Uterus (tissue), 4 donors: ENCODE measurements around the gene GTF2A2. TPM values are rescaled to one million over a fixed set of nuclear protein-coding genes. Genes with fewer than 3 reads are reported as not detected.

Source experiments
- DNase-seq, 2 donors: peaks; one replicate each; pipeline ENCODE4 v3.0.0-alpha.2; 2019 to 2020
- H3K27ac ChIP-seq, 2 donors: fragments of 200-600 bp; sonication (generic); 1 replicate in 1 of 2; 2 replicates in 1 of 2; pipeline ENCODE4 v1.5.1; 2016 to 2018
- H3K27me3 ChIP-seq, 2 donors: fragments of 200-600 bp; sonication (generic); one replicate each; pipeline ENCODE4 v1.5.1; 2018 to 2019; ENCODE audit warnings: control low read depth in 1 of 2
- H3K36me3 ChIP-seq, 2 donors: fragments of 200-600 bp; sonication (generic); one replicate each; pipeline ENCODE4 v1.5.1; 2019; ENCODE audit warnings: control low read depth in 1 of 2
- H3K4me1 ChIP-seq, 2 donors: fragments of 200-600 bp; sonication (generic); one replicate each; pipeline ENCODE4 v1.5.1; 2018 to 2019; ENCODE audit warnings: control low read depth in 1 of 2
- H3K4me3 ChIP-seq, 2 donors: fragments of 200-600 bp; sonication (generic); 1 replicate in 1 of 2; 2 replicates in 1 of 2; pipeline ENCODE4 v1.5.1; 2018 to 2019; ENCODE audit warnings: mild to moderate bottlenecking in 1 of 2
- H3K9me3 ChIP-seq, 2 donors: fragments of 200-600 bp; sonication (generic); one replicate each; pipeline ENCODE4 v1.5.1; 2019; ENCODE audit warnings: control low read depth in 1 of 2
- POLR2A ChIP-seq, 2 donors: fragments of 450-650 bp; IDR thresholded peaks; one replicate each; pipeline ENCODE4 v1.6.1; 2016; ENCODE audit warnings: antibody characterized with exemption in 2 of 2, mild to moderate bottlenecking in 1 of 2, moderate library complexity in 1 of 2
- intact Hi-C: fragments of 100-400 bp; cut with DNase I; formaldehyde crosslinking; loops from one replicate; pipeline ENCODE4 v1.15.1; 2023; ENCODE audit warnings: low total_unique reads
- total RNA-seq, 4 donors: library from RNA; depleted of rRNA in 3 of 4; stranded (reverse); fragments of >200 nt in 3 of 4; gene quantifications; one replicate each; pipeline versions ENCODE4 v1.1.0 to v1.2.4, GENCODE V29; 2014 to 2023
- TF ChIP-seq, protein P1 (sequence below), 4 experiments: fragments of 200-600 bp in 2 of 4; fragments of 450-650 bp in 2 of 4; sonication (generic) in 2 of 4; IDR thresholded peaks; one replicate each; pipeline ENCODE4 v1.5.1; 2016 to 2019; ENCODE audit warnings: antibody characterized with exemption in 4 of 4, mild to moderate bottlenecking in 2 of 4, moderate library complexity in 1 of 4
- donor health status: DM: yes; HTN: yes; CAD: no.

Gene GTF2A2
- total RNA-seq, 4 donors from 2014 or later = 15.9 to 78.9 (median 49.5) TPM

DNA sequence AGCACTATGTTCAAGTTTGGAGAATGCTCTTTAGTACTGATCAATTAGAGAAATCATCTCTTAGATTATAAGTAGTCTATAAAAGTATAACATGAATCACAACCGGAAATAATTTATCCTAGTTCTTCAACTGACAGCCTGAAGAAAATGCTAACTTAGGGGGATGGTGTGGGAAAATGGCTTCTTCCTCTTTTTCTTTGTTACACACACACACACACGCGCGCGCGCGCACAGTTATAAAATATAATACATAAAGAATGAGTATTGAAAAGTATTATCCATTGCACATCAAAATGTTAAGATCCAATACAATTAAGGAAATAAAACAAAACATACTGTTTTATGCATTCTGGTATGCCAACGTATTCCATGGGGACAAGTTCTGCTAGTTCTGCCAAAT is 11.2 kb upstream of the GTF2A2 start:
- intact Hi-C loops = no loop called here
- no peak for DNase-seq
- H3K36me3 ChIP-seq = no peaks in the 10 kb centered on the region
- no peaks in the 10 kb centered on the region for H3K4me1 ChIP-seq
- no peak overlapping the region for H3K4me3 ChIP-seq
- H3K9me3 ChIP-seq = no peaks in the 10 kb centered on the region
- H3K27ac ChIP-seq = no peak overlapping the region
- no peaks in the 10 kb centered on the region for H3K27me3 ChIP-seq
- TF ChIP-seq, protein P1, sequence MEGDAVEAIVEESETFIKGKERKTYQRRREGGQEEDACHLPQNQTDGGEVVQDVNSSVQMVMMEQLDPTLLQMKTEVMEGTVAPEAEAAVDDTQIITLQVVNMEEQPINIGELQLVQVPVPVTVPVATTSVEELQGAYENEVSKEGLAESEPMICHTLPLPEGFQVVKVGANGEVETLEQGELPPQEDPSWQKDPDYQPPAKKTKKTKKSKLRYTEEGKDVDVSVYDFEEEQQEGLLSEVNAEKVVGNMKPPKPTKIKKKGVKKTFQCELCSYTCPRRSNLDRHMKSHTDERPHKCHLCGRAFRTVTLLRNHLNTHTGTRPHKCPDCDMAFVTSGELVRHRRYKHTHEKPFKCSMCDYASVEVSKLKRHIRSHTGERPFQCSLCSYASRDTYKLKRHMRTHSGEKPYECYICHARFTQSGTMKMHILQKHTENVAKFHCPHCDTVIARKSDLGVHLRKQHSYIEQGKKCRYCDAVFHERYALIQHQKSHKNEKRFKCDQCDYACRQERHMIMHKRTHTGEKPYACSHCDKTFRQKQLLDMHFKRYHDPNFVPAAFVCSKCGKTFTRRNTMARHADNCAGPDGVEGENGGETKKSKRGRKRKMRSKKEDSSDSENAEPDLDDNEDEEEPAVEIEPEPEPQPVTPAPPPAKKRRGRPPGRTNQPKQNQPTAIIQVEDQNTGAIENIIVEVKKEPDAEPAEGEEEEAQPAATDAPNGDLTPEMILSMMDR (IDR thresholded peaks at IDR 0.05) = no peak
- TF ChIP-seq POLR2A (IDR thresholded peaks at IDR 0.05) = no peak

DNA sequence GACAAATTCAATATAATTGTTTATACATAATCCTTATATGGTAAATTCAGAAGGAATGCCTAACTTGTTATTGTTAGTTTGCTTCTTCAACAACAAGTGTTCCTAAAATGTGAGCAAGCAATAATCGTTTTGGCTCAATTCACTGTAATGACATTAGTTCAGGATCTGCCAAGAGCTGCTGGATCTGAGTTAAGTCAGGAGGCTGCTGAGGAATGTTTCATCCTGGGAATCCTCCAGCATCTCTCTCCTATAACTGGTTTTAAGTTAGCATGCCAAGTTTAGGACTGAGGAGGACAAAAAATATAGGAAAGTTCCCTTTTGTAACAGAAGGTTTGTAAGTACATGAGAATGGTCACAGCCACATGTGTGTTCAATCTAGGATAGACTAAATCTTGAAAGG is 4.9 kb upstream of the GTF2A2 start:
- TF ChIP-seq, protein P1 (IDR thresholded peaks at IDR 0.05) = no peak
- no peak for TF ChIP-seq POLR2A (IDR thresholded peaks at IDR 0.05)
- Histone ChIP-seq H3K4me3 (no peak overlapping the region), H3K9me3 (no peaks in the 10 kb centered on the region), H3K4me1 (no peaks in the 10 kb centered on the region), H3K27ac (no peak overlapping the region), H3K27me3 (no peaks in the 10 kb centered on the region), H3K36me3 (no peaks in the 10 kb centered on the region)
- no peak for DNase-seq
- intact Hi-C loops = no loop called here

DNA sequence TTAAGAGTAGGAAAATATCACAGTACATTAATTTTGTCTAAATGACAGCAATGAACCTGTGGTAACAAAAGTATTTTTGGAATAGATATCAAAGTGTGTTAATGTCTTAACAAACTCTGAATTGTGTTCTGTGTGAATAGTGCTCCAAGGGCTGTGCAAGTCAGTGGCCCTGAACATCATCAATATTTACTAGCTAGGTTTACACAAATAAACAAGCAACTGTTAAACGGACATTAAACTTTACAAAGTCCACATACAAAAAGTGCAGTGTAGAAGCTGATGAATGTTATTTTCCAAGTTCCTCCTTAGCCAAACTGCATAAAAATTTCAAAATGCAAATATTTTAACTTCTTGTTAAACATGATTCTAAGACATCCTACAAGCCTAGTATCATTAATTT is 2.1 kb upstream of the GTF2A2 start:
- no peak overlapping the region for H3K4me3 ChIP-seq
- peaks cover 0 to 4% of the 10 kb centered on the region in 2 donors for H3K4me1 ChIP-seq
- intact Hi-C loops = no loop called here
- H3K27me3 ChIP-seq = no peaks in the 10 kb centered on the region
- H3K9me3 ChIP-seq = no peaks in the 10 kb centered on the region
- no peaks in the 10 kb centered on the region for H3K36me3 ChIP-seq
- H3K27ac ChIP-seq = no peak overlapping the region
- DNase-seq = no peak
- TF ChIP-seq, protein P1 (IDR thresholded peaks at IDR 0.05) = no peak
- no peak for TF ChIP-seq POLR2A (IDR thresholded peaks at IDR 0.05)

DNA sequence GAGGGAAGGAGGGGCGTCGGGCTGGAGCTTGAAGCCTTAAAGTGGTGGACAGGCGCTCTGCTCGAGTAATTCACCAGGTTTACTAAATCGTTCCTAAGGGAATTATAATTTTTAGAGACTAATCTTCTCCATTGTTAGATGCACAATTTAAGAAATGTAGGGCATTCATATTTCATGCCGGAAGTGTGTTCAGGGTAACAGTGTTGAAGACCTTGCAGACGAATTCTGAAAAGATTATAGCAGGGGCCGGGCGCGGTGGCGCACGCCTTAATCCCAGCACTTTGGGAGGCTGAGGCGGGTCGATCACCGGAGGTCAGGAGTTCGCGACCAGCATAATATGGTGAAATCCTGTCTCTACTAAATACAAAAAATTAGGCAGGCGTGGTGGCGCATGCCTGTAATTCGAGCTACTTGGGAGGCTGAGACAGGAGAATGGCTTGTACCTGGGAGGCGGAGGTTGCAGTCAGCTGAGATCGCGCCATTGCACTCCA is 365 bp upstream of the GTF2A2 start:
- peak overlapping the region; percentile 72 to 84 for H3K4me3 ChIP-seq
- H3K27me3 ChIP-seq = no peaks in the 10 kb centered on the region
- H3K27ac ChIP-seq = peak overlapping the region; percentile 38 to 87
- H3K36me3 ChIP-seq = no peaks in the 10 kb centered on the region
- peaks cover 0 to 4% of the 10 kb centered on the region in 2 donors for H3K4me1 ChIP-seq
- intact Hi-C loops = no loop called here
- TF ChIP-seq POLR2A (IDR thresholded peaks at IDR 0.05) = no peak
- TF ChIP-seq, protein P1 (IDR thresholded peaks at IDR 0.05) = no peak
- DNase-seq = peak; percentile 16 to 20
- H3K9me3 ChIP-seq = no peaks in the 10 kb centered on the region

DNA sequence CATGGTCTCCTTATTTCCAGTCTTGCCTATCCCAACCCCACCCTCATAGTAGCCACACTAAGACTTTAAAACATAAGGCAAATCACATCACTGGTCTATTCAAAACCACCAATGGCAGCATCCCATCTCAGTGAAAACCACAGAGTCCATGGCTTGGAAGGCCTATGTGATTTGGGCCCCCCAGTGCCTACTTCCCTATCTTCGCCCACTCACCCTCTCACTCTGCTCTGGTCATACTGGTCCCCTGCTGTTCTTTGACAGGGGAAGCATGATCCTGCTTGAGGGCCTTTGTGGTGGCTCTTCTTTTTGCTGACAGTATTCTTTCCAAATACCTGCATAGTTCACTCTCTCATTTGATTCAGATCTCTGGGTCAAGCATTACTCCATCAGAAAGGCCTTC is 3.3 kb downstream of the GTF2A2 start:
- TF ChIP-seq POLR2A (IDR thresholded peaks at IDR 0.05) = no peak
- TF ChIP-seq, protein P1 (IDR thresholded peaks at IDR 0.05) = no peak
- Histone ChIP-seq H3K4me3 (no peak overlapping the region), H3K9me3 (no peaks in the 10 kb centered on the region), H3K27me3 (no peaks in the 10 kb centered on the region), H3K27ac (no peak overlapping the region), H3K4me1 (peaks cover 0 to 4% of the 10 kb centered on the region in 2 donors), H3K36me3 (no peaks in the 10 kb centered on the region)
- DNase-seq = no peak
- intact Hi-C loops = no loop called here
